GM21447 (cell line): ENCODE data around the gene MDGA2.

ENCODE experiments used
- ATAC-seq: cut with Tn5 transposase; IDR thresholded peaks from one replicate; pipeline ENCODE4 v1.9.1; 2021; ENCODE audit not compliant: unreplicated experiment

The MDGA2 gene

DNA sequence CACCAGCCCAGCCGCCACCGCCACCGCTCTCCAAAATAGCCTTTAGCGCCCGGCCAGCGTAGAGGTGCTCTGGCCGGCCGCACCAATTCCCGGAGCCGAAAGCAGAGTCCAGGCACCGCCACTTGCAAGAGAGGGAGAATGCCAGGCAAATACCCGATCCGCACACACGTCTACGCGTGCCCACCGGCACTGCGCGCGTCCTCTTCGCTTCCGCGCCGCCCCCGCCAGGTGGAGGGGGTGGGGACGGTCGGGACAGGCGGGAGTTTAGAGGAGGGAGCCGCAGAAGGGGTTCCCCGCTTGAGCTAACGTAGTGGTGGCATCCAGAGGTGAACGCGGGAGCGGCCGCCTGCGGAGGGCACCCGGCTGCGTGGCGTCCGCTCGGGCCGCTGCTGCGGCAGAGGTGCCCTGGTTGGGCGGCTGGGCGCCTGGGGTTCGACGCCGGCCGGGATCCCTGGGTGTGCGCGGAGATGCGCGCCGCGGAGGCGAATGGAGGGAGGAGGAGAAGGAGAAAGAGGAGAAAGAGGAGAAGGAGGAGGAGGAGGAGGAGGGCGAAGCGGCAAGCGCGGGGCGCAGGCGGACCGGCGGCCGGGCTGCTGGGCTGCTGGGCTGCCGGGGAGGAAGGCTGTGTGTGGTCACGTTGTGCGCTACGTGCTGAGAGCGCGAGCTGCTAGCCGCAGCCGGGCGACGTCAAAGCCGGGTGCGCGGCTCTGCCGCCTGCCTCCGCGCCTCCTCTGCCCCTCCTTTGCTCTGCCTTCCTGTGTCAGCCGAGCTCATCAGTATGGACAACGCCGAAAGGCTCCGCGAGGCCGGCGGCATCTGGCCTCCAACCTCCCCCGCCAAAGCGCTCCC is at the start of gene MDGA2:
MDGA2 (minus strand) TSS at position 140 of the 849 bp plus-strand sequence.
- no peak for ATAC-seq

DNA sequence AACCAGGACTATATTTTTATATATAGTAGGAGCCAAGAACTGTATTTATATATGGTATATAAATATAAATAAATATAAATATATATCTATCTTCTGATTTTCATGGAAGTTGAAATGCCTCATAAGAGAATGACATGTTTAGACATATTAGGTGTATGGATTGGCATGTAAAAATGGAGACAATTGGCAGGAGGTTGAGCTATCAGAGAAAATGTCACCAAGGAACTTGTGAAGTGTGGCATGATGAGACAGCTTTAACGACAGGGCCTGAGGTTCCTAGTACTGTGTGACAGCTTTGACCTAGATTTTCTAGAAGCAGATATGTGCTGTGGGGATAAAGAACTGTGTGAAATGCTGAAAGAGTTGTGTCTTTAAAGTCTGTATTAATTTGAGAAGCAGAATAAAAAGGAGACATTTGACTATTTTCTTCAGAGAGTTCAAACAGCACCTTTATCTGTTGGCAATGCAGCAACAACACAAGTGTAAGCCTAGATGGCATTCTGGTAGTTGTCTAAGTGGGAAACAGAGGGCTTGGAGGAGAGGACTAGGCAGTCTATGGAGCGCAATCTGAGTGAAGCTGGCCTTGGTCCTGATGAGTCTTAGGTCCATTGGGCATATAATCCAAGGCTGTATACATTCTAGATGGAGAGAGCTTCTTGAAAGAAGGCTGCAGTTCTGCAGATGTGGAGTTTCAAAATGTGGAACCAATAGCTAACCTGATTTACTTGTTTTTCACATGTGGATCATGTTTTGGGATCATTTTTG is 47.7 kb upstream of the MDGA2 start:
- no peak for ATAC-seq

DNA sequence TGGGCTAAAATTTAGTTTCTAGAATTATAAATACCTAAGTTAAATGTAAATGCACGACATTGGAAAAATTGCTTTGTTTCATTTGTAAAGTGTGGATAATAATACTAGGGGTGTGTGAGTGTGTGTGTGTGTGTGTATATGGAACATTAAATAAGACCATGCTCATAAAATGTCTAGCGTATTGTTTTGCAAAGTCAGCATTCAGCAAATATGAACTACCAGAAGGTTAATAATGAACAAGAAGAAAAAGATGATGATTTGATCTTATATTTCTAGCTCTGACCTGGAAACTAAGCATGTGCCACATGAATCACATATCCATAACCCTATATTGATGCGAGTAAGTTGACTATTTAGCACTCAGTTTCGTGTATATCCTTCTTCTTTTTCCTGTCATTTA is 44.9 kb upstream of the MDGA2 start:
- ATAC-seq = no peak

DNA sequence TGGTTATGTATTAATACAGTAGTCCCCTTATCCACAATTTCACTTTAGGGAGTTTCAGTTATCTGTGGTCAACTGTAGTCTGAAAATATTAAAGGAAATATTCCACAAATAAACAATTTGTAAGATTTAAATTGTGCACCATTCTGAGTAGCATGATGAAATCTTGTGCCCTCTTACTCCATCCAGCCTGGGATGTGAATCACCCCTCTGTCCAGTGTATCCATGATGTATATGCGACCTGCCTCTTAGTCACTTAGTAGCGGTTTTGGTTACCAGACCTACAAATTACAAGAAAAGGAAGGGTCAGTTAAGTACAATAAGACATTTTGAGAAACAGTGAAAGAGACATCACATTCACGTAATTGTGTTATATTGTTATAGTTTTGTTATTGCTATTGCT is 39.9 kb upstream of the MDGA2 start:
- no peak for ATAC-seq

DNA sequence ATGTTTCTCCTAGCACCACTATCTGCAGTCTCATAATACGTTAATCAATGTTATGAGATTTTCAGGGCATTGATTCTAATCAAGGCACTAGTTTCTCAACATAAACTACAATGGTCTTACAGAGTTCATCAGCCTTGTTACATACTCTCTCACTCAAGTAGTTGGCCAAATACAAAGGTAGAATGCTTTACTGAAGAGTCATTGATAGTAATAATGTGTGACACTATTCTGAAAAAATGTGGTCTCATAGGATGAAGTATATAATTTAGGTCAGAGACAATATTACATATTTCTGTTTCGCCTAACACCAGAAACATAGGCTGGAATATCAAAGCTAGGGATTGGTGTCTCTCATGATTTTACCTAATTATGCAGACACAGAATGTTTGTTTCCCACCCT is 35.2 kb upstream of the MDGA2 start:
- ATAC-seq = no peak

DNA sequence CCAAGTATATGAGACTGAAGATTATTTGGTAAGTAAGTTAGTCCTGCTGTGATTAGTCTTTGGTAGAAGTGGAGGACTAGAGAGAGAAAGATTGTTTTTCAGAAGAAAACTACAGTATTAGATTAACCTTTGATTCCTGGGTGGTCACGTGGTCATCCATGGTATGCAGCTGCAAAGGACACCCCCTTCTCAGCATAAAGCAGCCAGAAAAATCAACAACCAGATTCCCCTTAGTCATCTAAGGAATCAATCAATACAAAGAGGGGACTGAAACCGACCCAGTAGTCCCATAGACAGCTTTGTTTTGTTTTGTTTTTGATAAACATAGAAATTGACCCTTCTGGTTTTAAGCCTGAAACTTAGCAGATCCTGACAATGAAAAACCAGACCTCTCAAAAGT is 30.3 kb upstream of the MDGA2 start:
- ATAC-seq = no peak

DNA sequence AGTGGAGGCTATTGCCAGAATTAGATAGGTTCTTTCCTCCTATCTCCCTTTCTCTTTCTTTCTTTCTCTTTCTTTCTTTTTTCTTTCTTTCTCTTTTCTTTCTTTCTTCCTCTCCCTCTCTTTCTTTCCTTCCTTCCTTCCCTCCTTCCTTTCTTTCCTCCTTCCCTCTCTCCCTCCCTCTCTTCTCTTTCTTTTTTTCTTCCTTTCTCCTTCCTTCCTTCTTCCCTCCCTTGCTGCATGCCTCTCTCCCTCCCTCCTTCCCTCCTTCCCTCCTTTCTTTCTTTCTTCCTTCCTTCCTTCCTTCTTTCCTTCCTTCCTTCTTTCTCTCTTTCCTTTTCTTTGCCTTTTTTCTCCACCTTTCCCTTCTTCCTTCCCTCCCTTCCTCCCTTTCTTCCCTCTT is 16.4 kb upstream of the MDGA2 start:
- ATAC-seq = no peak

DNA sequence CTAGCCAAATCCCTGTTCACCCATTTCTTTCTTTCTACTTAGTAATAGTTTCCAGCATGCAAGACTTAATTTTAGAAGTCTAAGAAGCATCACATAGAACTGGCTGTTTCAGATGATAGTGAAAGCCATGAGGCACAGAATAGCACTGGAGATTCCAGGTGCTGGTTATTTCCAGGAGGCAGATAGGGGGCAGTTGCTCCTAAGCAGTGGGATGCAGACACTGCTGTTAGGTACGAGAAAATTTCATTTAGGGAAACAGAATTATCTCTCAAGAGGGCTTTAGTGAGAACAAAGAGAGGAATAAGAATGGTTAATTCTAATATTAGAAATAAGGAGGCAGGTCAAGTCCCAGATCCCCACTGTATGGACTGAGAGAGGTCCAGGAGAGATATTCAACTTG is 3.6 kb upstream of the MDGA2 start:
- no peak for ATAC-seq

DNA sequence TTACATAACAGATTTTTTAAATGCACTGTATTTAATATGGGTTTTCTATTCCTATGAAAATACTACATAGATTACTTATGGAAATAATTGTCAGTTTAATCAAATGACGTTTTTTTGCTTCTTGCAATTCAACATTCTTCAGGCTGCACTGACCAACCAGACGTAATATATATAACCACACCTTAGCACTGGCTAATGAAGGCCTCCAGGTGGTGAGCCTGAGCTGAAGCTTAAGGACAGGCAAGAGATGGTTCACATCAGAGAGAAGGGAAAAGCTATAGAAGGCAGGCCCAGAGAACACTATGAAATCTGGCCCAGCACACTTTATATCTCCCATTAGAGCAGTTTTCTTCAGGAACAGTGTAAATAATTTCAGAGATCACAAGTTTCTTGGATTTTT is 2.8 kb upstream of the MDGA2 start:
- no peak for ATAC-seq

DNA sequence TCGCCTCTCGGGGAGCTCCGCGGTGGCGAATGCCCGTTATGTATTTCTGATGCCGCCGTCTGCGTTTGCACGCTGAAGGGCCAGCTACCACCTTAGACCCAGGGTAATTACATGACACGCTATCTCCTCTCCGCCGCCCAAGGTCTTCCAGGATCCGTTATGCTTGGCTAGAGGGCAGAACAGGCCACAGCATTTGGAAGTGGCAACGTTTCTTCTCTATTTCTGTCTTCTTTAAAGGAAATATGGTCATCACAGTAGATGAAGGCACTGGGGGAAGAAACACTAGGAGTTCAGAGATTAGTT is 861 bp upstream of the MDGA2 start:
- no peak for ATAC-seq

DNA sequence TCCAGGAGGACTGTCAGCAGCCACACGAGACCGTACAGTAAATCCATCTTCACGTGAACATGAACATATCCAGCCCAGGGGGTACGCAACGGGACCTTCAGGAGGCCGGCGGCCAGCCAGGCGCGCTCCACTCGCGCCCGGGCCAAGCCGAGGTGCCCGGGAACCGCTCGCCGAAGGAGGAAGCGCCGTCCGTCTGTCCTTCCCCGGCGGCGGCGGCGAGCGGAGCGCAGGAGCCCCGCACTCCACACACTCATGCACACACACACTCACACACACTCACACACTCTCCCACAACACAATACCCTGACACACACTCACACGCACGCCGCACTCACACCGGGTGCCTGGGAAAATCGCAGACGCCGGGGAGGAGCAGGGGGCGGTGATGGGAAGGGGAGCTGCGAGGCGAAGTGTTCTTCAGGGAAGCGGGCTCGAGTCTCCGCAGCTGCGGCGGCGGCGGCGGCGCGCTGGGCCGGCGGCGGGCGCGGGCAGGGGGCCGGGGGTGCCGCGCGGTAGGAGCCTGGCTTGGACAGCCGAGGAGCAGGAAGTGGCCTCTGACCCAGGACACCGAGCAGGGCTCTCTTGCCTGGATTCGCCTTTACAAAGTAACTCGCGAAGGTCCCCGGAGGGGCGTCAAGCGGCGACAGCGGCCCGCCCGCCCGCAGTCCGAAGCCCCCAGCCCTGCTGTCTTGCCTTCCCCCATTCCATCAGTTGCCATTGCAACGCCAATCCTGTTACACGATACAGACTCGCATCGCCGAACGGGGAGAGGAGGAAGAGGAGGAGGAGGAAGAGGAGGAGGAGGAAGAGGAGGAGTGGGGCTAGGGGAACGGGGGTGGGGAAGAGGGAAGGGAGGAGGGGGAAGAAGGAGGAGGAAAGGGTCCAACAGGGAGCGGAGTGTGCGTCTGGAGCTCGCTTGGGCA is 601 bp downstream of the MDGA2 start:
- no peak for ATAC-seq

DNA sequence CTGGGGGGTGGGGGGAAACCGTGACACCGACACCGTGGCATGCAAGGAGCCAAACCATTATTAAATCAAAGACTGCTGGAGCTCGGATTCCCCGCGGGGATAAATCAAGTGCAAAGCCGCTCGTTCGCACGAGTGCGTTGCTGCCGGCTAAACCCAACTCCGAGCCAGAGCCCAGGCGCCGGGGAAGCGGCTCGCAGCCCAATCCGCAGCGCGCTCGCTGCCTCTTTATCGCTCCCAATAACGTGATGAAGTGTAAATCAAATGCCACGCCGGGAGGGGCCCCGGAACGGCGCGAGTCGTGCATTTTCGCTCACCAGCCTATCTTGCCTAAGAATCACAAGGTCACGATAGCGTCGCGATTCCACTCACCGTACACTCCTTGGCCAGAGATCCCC is 1.3 kb downstream of the MDGA2 start:
- ATAC-seq = no peak

DNA sequence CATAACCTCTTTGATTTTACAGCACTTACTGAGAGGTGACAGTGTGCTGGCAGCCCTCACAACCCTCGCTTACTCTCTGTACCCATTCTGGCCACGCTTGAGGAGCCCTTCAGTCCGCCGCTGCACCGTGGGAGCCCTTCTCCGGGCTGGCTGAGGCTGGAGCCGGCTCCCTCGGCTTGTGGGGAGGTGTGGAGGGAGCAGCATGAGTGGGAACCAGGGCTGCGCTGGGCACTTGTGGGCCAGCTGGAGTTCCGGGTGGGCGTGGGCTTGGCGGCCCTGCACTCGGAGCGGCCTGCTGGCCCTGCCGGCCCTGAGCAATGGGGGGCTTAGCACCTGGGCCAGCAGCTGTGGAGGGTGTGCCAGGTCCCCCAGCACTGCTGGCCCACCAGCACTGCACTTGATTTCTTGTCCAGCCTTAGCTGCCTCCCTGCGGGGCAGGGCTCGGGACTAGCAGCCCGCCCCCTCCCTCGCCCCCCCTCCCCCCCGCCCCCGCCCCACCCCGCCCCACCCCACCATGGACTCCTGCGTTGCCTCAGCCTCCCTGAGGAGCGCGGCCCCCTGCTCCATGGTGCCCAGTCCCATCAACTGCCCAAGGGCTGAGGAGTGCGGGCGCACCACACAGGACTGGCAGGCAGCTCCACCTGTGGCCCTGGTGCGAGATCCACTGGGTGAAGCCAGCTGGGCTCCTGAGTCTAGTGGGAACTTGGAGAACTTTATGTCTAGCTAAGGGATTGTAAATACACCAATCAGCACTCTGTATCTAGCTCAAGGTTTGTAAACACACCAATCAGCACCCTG is 9.9 kb downstream of the MDGA2 start:
- no peak for ATAC-seq

DNA sequence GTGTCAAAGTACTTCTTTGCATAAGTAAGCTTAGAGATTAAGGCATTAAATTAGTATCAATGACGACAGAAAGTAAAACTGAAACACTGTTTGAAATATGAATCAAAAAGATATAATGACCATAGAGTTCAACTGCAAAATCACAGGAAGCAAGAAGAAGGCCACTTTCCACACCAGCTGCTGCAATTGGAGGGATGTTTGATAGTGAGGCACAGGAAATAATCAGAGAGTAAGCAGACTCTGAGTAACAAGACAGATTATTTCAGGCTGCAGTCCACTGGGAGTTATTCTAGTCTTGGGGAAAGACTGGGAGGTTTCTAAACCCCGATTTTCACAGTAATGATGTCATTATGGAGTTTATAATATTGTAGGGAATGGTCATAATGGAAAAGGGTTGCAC is 12.9 kb downstream of the MDGA2 start:
- ATAC-seq = no peak

DNA sequence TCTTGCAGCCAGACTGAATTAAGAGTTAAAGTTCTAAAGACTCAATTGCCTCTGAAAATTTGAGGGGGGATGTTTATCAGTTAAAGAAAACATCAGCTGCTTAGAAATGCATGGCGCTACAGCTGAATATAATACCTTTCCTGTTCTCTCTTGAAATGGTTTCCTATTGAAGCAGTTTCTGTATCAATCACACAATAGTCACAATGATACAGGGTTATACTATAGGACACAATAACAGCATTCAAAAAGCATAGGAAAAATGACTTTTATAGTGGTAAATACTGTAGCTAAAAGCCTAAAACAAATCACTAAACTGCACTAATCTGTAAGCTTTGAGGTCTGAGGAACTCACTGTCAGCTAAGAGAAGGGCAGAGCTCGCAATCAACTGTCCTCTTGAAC is 15.2 kb downstream of the MDGA2 start:
- ATAC-seq = no peak

DNA sequence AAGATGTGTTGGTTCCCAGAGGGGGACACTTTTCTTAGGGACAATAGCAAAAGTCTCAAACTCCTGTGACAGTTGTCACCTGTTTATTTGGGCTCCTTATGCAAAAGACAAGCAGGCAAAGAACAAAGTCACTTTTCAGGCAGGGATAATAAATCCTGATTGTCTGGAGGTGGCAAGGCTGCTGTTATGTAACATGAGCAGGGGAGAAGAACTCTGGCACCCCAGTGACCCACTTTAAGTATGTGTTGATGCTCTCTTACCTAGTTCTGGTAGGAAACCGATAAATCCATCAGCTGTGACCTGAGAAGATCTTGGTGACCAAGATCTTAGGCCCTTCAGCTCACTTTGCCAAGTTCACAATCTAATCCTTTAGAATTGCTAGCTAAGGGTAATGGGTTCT is 17.4 kb downstream of the MDGA2 start:
- ATAC-seq = no peak

DNA sequence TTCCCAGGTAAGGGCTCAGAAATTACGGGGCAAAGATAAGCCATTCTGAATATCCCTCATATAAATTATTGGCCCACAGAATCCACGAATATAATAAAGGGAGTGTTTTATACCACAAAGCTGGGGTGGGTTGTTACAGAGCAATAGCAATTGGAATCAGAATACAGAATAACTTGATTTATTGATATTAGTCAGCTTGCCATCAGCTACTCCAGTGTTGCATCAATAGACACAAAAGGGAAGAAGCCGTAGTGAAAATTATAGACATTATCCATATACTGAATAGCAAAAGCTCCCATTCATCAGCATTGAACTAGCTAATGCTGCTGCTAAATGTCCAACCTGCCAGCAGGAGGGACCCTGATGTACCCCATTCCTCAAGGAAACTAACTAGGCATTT is 18.3 kb downstream of the MDGA2 start:
- no peak for ATAC-seq

DNA sequence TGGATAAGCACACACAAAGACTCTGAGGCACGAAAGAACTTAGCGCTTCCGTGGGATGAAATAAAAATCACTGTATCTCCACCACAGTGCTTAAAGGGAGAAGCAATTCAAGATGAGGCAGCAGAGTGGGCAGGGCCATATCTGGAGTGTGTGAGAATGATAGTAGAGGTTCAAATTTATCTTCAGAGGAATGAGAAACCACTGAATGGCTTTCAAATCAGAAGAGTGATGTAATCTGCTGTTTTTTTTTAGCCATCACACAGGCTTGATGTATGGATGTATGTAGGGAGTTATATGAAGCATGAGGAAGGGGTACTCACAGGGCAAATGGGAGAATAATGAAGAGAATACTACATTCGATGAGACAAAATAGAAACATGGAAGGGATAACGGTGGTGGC is 24.1 kb downstream of the MDGA2 start:
- no peak for ATAC-seq

DNA sequence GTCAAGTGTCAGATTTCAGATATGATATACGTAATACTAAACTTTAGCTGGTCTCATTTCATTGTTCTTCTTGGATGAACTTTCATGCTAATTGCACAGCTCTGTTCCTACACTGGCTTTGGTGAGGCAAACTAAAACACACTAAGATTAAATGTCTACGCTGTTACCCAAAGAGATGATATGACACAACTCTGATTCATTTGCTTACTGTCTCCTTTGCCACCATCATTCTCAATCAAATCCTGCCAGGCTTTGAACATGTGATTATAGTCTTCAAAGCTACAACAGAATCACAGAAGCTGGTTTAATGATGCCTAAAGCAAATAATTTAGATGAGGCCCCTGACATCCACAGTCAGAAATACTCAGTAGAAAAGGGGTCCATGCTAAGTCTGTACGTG is 37.7 kb downstream of the MDGA2 start:
- ATAC-seq = no peak

DNA sequence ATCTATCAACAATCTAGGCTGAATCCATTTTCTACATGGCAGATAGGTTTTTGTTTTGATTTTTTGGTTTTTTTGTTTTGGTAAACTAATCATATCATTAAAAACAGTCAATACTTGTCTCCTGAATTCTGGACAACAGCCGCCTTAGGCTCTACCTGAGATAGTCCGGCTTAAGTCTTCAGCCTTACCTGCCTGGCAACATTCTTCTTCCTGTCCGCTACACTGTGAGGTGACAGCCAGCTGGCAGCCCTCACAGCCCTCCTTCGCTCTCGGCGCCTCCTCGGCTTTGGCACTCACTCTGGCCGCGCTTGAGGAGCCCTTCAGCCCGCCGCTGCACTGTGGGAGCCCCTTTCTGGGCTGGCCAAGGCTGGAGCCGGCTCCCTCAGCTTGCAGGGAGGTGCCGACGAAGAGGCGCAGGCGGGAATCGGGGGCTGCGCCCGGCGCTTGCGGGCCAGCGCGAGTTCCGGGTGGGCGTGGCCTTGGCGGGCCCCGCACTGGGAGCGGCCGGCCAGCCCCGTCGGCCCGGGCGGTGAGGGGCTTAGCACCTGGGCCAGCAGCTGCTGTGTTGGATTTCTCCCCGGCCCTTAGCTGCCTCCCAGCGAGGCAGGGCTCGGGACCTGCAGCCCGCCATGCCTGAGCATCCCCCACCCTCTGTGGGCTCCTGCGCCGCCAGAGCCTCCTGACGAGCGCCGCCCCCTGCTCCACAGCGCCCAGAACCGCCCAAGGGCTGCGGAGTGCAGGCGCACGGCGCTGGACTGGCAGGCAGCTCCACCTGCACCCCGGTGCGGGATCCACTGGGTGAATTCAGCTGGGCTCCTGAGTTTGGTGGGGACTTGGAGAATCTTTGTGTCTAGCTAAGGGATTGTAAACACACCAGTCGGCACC is 49.0 kb downstream of the MDGA2 start:
- ATAC-seq = no peak
